ENCODE measurements around the gene SLC24A4. TPM values are rescaled to one million over a fixed set of nuclear protein-coding genes. Genes with fewer than 3 reads are reported as not detected.

SLC24A4 gene
- total and polyA plus RNA-seq, 2 donors (not counting 3 experiments of a cell fraction or from before 2014, with no cell fraction given) = 0.07 to 0.08 TPM

GRCh38 chr14:92353447-92353846, 30.5 kb downstream of the SLC24A4 start:
- no peaks in the 10 kb centered on the region for H3K9me3 ChIP-seq (replicated peaks; ENCODE audit: control insufficient read depth, insufficient read depth, low read length)
- FAIRE-seq (no peak), DNase-seq (ENCODE audit: low read depth, low spot score) (no peak)
- H3K27ac ChIP-seq (ENCODE audit: insufficient read depth, low read depth, low read length) = no peak overlapping the region
- no peak overlapping the region for H3K4me2 ChIP-seq (ENCODE audit: insufficient read depth, low read length)
- no peak overlapping the region for H2AFZ ChIP-seq (ENCODE audit: low read depth, low read length)
- H3K27me3 ChIP-seq (ENCODE audit: control insufficient read depth in 2 of 2, insufficient read depth in 2 of 2, low read length in 2 of 2) = no peaks in the 10 kb centered on the region
- H3K4me1 ChIP-seq (ENCODE audit: control insufficient read depth, extremely low read depth, insufficient read depth, low read length) = no peaks in the 10 kb centered on the region
- dilution Hi-C loops (cut with MboI; ENCODE audit: extremely low pct_ligation_motif_present, low sequenced_read_pairs) (loop anchor here (25.0 kb wide), 1 partner anchor 334 kb away; no protein-coding TSS in a partner anchor), intact Hi-C loops (cut with micrococcal nuclease) (no loop called here)
- H3K36me3 ChIP-seq (ENCODE audit: control insufficient read depth in 2 of 2, extremely low read depth in 1 of 2, insufficient read depth in 2 of 2, low read length in 2 of 2) = no peaks in the 10 kb centered on the region
- no TSS peak for BruUV-seq (replicated peaks)
- no peaks in the 10 kb centered on the region for H3K9me1 ChIP-seq (replicated peaks; ENCODE audit: control insufficient read depth, extremely low read depth, insufficient read depth, low read length)
- H3K9ac ChIP-seq (replicated peaks; ENCODE audit: extremely low read depth, insufficient read depth, low read length) = no peak overlapping the region
- TF ChIP-seq GATA2 (IDR thresholded peaks at IDR 0.05; ENCODE audit: insufficient read depth, insufficient read length, low read depth, low read length) (no peak), EZH2 (IDR thresholded peaks at IDR 0.05; ENCODE audit: borderline replicate concordance, low read depth, low read length, severe bottlenecking) (no peak), FOS (IDR thresholded peaks at IDR 0.05; ENCODE audit: borderline replicate concordance, insufficient read depth, low read length) (no peak), POLR2A (IDR thresholded peaks at IDR 0.05; ENCODE audit: low read depth, low read length) (no peak), POLR2AphosphoS5 (IDR thresholded peaks at IDR 0.05; ENCODE audit: insufficient read depth, low read depth, low read length) (no peak), MYC (IDR thresholded peaks at IDR 0.05; ENCODE audit: low read depth, low read length) (no peak), CTCF (IDR thresholded peaks at IDR 0.05; ENCODE audit: extremely low read depth in 1 of 2, insufficient read depth in 1 of 2, low read depth in 1 of 2, low read length in 2 of 2) (no peak), JUN (IDR thresholded peaks at IDR 0.05; ENCODE audit: borderline replicate concordance, insufficient read depth, insufficient read length, low read depth) (no peak), MAX (IDR thresholded peaks at IDR 0.05; ENCODE audit: insufficient read depth, insufficient read length) (no peak)
- CTCF ChIA-PET = no interaction called here
- H3K4me3 ChIP-seq (replicated peaks in 1 of 3; ENCODE audit: insufficient read depth in 1 of 3, low read depth in 1 of 3, low read length in 3 of 3) = no peak overlapping the region
- no peaks in the 10 kb centered on the region for H4K20me1 ChIP-seq (replicated peaks; ENCODE audit: control insufficient read depth, extremely low read depth, insufficient read depth, low read length)
- H3K79me2 ChIP-seq (ENCODE audit: control insufficient read depth, insufficient read depth, low read length) = no peaks in the 10 kb centered on the region
- POLR2A ChIA-PET = no interaction called here

Data from endothelial cell of umbilical vein (primary cell).